Hematopoietic multipotent progenitor cell treated with erythropoietin and hydrocortisone succinate and interleukin-3 and kit ligand, for 8 days (in vitro differentiated cells): ENCODE data around the gene C17orf107.
"Not testable (repeated sequence)": the region's sequence is repeated elsewhere in the genome, so short reads cannot be mapped to it uniquely, and the experiment has no call there.

ENCODE experiments used
- DNase-seq: peaks from one replicate; pipeline ENCODE4 v3.0.0-alpha.2; 2015

The C17orf107 gene

DNA sequence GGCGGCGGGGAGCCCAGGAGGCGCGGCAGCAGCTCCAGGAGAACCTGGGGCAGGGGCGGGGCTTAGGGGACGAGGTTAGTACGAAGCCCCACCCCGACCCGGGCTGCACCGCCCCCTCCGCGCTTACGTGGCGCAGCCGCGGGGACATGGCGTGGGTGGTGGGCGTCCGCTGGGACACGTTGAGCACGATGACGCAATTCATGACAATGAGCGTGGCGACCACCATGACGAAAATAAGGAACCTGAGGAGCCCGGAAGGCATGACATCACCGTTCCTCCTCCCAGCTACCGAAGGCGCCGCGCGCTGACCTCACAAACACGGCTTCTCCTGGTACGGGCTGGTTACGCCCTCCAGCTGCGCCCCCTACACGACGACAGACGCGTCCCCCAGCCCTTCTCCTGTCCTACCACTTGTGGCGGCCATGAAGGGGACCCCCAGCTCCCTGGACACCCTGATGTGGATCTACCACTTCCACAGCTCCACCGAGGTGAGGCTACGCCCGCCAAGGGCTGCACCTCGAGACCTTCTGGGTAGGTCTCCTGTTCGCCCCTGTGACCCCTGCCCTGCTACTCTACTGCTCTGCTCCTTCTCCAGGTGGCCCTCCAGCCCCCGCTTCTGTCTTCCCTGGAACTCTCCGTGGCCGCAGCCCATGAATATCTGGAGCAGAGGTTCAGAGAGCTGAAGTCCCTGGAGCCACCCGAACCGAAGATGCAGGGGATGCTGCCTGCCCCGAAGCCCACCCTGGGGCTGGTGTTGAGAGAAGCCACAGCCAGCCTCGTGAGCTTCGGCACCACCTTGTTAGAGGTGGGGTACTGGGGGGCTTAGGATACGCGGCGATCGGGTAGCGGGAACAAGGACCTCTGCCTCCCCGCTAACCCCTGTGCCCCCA lies at the start of gene C17orf107:
C17orf107 (plus strand) TSS at position 196 of the 890 bp plus-strand sequence; CDS start at position 423, 227 bp downstream.
- DNase-seq, result peak; percentile 60

DNA sequence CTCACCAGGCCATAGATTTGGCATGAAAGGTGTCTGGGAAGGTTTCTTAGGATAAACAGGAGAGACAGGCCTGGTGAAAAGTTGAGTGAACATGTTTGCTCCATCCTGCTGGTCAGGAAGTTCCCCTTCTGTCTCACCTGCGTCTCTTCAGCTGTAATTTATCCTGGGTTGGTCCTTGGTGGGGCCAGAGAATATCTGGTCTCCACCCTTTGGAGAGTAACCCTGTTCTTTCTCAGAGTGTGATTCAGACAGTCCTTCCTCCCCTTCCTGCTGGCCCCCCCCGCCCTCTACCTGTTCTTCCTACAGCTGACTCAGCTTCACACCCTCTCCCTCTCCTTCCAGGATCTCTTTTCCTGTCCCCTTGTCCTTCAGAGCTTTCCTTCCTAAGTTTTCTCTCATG lies 49.1 kb upstream of the C17orf107 start:
- no peak for DNase-seq

DNA sequence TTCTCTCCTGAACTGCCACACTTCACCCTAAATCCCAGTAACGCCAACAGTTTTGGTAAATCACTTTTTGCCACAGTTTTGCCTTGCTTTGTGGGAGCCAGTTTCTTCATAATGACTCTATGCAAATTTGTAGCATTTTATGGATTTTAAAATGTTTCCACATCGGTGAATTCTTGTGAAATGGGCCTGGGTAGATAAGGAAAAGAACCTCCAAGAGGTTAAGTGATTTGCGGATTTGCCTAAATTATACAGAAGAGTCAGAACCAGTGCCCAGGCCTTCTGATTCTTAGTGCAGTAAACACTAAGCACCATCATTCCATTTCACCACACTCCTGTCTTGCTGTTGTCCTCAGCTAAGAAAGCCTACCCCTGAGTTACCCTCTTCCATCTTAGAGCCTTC lies 48.3 kb upstream of the C17orf107 start:
- no peak for DNase-seq

DNA sequence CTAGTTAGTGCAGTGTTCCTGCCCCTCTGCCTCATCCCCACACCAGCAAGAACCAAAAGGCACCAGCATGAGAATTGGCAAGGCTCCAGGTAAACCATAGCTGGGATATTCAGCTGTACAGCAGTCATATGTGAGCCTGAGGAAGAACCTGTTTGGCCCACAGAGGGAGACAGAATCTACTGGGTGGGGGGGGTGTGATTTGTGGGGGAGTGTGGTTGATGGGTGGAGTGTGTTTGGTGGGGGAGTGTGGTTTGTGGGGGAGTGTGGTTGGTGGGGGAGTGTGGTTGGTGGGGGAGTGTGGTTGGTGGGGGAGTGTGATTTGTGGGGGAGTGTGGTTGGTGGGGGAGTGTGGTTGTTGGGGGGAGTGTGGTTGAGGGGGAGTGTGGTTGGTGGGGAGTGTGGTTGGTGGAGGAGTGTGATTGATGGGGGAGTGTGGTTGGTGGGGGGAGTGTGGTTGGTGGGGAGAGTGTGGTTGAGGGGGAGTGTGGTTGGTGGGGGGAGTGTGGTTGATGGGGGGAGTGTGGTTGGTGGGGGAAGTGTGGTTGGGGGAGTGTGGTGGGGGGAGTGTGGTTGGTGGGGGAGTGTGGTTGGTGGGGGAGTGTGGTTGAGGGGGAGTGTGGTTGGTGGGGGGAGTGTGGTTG lies 46.6 kb upstream of the C17orf107 start:
- DNase-seq, result peak; percentile 40

DNA sequence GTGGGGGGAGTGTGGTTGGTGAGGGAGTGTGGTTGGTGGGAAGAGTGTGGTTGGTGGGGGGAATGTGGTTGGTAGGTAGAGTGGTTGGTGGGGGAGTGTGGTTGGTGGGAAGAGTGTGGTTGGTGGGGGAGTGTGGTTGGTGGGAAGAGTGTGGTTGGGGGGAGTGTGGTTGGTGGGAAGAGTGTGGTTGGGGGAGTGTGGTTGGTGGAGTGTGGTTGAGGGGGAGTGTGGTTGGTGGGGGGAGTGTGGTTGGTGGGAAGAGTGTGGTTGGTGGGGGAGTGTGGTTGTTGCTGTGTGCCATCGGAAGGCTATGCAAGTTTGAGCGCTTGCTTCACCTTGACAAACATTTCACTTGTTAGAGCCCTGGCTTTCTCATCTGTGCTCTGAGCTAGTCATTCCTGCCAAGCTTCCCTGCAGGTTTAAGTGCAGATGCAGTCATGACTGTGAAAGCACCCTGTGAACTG lies 46.1 kb upstream of the C17orf107 start:
- no peak for DNase-seq

DNA sequence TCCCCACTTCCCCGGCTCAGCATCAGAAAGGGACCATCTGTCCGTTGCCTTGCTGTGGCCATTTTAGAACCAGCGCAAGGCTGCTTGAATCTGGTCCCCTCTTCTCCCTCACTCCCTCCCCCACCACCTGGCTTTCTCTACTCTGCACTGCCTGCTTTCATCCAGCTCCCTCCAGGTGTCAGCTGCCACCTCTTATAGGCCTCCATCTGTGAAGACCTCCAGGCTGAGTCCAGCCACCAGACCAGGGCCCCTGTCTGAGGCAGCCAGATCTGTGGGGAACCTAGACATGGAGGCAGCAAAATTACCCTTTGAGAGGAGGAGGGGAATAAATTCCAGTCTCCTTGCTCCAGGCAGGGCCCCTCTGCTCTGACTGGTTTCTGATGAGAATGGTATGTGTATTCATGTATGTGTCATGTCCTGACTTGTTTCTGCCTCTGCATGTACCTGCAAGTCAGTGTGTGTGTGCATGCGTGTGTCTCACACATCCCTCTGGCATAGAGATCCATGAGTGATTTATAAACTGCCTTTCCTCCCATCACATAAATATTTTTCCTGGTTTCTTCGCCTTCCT lies 45.1 kb upstream of the C17orf107 start:
- no peak for DNase-seq

DNA sequence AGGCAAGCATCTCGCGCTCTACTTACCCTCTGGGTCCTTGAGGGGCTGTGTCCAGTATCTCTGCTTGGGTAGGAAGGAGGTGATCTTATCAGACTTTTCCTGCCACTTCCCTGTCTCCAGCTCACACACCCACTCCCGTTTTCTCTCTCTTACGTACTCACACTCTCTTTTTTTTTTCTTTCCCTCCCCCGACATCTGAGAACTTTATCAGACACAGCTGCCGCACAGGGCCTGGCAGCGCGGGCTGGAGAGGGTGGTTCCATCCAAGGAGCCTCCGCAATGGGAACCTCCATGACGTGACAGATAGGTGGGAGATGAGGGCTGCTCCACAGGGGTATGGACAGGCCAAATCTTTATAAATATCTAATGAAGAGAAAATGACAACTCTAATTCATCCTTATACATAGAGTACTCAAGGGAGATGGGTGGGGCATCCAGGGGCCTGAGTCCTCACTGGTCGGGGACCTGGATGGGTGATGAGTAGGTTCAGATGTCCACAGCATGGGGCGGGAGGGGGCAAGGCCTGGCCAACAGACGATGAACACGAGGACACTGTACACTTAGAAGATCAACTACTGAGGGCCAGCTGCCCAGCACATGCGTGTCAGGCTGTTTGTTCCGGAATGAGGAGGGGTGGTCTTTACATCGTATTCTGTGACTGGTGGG lies 42.9 kb upstream of the C17orf107 start:
- DNase-seq, result no peak

DNA sequence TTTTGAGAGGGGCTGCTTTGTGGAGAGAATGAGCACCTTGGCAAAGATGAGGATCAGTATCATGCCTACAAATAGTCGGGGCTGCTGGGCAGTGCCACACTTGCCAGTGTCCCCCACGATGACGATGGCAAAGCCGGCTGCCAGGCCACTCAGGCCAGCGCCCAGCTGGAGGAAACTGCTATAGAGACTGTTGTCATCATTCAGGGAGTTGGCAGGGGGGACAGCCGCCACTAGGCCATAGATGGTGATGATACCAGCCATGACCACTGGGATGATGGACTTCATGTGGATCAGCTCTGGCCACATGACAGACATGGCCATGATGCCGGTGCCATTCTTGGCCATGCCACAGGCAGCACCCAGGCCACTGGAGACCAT lies 42.4 kb upstream of the C17orf107 start:
- no peak for DNase-seq

DNA sequence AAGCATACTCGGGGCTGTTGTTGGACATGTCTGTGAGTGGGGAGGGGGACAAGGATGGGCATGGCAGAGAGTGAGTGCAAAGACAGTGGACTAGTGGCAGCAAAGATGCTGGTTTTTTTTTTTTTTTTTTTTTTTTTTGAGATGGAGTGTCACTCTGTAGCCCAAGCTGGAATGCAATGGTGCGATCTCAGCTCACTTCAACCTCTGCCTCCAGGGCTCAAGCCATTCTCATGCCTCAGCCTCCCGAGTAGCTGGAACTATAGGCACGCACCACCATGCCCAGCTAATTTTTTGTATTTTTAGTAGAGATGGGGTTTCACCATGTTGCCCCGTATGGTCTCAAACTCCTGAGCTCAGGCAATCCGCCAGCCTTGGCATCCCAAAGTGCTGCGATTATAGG lies 42.0 kb upstream of the C17orf107 start:
- DNase-seq, result not testable (repeated sequence)

DNA sequence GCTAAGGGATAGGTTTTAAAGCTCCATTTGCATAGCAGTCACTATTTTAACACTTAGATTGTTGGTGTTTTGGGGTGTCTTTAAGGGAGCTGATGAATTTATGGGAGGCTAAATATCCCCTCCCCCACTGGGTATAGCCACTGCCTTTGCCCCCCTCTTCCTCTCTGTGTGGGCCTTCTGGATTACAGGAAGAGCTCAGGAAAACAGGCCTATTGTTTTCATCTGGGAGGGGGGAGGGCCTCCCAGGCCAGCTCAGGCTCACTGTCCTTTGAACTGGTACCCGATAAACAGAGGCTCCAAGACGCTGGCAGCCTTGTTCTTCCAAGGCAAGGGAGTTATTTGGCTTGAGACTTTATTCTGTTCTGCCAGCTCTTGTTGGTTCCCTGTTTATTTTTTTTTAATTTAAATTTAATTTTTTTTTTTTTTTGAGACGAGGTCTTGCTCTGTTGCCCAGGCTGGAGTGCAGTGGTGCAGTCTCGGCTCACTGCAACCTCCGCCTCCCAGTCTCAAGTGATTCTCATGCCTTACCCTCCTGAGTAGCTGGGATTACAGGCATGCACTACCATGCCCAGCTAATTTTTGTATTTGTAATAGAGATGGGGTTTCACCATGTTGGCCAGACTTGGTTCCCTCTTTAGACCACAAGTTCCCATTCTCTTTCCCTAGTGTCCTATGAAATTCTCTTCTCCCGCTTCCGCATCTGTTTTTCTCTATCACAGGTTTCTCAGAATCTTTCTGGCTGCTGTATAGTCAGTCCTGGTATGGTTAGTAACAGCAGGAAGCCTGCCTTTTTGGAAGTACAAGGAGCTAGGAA lies 41.1 kb upstream of the C17orf107 start:
- DNase-seq, result no peak

DNA sequence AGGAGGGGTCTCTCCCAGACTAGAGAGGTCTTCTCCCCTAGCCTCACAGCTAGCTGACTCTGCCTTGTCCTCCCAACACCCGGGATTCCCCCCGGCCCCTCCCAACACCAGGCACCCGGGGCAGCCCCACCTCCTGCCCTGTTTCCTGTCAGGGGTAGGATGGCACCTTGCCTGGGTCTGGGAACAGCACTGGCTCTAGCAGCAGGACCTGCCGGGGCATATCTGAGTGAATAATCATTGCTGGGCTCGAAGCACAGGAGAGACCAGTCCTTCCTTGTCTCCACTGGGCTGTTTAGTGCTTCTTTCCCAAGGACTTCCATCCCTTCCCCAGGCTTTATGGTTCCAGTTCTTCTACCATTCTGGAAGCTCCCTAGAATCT lies 40.5 kb upstream of the C17orf107 start:
- DNase-seq, result no peak

DNA sequence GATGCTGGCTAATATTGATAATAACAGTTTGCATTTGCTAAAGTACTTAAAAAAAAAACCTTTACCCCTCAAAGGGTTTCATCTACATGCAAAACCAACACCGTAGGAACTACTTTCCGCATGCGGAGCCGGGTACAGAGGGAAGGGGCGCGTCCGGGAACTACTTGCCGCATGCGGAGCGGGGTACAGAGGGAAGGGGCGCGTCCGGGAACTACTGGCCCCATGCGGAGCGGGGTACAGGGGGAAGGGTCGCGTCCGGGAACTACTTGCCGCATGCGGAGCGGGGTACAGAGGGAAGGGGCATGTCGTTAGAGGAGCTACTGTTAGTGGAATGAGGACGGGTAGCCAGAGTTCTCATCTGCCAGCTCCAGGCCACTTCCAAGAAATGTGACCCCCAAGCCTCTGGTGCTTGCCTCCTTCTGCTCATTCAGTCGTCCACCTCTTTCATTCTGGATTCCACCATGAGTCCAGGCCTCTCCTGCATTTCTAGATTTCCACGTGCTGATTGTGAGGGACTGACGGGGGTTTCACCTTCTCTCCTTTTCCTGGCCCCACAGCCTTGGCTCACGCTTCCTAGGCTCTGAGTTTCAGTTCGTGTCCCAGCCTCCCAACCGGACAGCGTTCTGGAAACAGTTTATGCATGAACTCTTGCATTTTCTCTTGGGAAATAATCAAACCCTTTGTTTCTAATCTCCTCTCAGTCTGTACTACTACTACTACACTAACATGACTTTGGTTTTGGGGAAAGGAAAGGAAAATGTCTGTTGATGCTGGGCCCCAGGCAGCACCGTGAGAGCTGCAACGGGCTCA lies 39.3 kb upstream of the C17orf107 start:
- DNase-seq, result no peak

DNA sequence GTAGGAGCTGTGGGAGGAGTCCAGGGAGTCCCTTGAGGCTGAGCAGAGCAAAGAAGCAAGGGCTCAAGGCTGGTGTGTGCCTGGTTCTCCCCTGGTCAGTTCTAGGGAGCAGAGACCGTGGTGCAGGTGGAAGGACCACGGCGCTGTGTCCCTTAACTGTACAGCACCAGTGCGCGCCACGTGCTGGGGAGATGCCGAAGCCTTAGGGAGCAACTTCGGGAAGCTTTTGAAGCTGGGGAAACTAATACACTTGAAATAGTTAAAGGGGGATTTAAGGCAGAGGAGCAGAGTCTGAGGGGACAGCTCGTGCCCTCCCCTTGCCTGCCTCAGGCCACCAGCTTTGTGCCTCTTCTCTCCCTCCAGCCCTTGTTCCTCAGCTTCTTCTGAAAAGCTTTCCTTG lies 38.7 kb upstream of the C17orf107 start:
- no peak for DNase-seq

DNA sequence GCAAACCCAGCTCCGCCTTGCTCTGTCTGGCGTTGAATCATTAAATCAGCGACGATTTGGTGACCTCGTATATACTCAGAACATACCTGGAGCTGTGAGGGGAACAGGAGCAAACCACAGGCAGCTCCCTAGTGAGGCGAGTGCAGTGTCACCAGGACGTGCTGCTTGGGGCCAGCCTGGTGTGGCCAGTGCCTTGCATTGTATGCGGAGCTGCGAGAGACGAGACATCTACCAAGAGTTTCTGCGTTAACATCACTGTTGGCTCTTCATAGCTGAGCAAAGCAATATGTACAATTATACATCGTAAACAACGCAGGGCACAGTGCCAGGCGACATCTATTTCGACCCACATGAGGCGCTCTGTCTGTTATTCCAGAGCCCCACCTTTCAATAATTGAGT lies 38.3 kb upstream of the C17orf107 start:
- DNase-seq, result no peak

DNA sequence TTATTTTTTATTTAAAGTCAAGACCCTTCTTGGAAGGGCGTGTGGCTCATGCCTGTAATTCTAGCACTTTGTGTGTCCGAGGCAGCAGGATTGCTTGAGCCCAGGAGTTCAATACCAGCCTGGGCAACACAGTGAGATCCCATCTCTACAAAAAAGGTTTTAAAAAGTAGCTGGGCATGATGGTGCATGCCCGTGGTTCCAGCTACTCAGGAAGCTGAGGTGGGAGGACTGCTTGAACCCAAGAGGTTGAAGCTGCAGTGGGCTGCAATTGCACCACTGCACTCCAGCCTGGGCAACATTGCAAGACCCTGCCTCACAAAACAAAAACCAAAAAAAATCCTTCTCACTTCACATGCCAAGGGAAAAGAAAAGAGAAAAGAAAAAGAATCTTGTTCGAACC lies 36.6 kb upstream of the C17orf107 start:
- no peak for DNase-seq

DNA sequence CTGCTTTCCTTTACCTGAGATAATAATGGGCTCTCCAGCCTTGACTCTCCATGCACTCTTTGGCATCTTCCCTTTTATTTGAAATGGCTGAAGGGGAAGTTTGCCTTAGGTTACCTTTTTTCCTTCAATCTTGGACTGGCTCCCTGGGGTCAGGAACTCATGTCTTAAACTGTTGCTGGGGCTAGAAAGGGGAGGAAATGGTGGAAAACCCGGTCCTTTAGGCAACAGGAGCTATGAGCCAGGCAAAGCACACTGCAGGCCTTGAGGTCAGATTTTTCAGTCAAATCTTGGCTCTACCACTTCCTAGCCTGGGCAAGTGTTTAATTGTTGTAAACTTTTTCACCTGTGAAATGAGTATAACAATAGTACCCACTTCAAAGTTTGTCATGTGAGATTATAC lies 36.0 kb upstream of the C17orf107 start:
- DNase-seq, result no peak

DNA sequence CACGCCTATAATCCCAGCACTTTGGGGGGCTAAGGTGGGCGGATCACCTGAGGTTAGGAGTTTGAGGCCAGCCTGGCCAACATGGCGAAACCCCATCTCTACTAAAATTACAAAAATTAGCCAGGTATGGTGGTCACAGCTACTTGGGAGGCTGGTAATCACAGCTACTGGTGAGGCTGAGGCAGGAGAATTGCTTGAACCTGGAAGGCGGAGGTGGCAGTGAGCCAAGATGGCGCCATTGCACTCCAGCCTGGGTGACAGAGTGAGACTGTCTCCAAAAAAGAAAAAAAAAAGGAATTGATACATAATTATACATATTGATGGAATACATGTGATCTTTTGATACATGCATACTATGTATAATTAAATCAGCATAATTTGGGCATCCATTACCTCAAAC lies 31.8 kb upstream of the C17orf107 start:
- DNase-seq, result not testable (repeated sequence)

DNA sequence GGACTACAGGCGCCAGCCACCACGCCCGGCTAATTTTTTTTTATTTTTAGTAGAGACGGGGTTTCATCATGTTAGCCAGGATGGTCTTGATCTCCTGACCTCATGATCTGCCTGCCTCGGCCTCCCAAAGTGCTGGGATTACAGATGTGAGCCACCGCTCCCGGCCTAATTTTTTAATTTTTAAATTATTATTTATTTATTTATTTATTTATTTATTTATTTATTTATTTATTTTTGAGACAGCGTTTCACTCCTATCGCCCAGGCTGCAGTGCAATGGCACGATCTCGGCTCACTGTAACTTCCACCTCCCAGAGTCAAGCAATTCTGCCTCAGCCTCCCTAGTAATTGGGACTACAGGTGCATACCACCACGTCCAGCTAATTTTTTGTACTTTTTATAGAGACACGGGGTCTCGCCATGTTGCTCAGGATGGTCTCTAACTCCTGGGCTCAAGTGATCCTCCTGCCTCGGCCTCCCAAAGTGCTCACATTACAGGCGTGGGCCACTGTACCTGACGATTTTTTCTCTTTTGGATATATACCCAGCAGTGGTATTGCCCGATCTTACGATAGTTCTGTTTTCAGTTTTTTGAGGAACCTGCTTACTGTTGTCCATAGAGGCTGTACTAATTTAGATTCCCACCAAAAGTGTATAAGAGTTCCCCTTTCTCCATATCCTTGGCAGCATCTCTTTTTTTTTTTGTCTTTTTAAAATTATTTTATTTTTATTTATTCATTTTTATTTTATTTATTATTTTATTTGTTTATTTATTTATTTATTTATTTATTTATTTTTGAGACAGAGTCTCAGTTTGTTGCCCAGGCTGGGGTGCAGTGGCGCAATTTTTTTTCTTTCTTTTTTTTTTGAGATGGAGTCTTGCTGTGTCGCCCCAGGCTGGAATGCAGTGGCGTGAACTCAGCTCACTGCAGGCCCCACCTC lies 30.0 kb upstream of the C17orf107 start:
- not testable (repeated sequence) for DNase-seq

DNA sequence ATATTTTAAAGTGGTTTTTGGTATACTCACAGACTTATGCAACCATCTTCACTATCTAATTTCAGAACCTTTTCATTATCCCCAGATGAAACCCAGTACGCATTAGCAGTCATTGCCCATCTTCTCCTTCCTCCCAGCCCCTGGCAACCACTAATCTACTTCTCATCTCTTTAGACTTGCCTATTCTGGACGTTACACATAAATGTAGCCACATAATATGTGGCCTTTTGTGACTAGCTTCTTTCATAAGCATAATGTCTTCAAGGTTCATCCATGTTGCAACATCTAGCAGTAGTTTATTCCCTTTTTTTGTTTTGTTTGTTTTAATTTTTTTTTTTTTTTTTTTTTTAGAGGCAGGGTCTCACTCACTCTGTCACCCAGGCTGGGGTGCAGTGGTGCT lies 28.5 kb upstream of the C17orf107 start:
- DNase-seq, result no peak

DNA sequence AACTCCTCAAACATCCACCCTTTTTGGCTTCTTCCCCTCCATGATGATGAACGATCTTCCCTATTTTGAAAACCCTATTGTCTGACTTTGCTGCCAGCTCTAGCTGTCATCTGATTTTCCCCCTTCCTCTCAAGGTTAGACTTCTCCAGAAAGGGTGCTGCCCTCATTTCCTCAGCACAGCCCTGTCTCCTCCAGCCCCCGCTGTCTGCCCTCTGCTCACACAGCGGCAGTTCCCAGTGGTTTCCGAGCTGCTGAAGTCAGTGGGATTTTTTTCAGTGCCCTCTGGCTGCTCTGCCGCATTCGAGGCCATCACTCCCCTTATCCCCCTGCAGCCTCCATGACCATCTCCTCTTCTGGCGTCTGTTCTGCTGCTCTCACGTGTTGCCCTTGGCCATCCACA lies 26.6 kb upstream of the C17orf107 start:
- DNase-seq, result no peak

DNA sequence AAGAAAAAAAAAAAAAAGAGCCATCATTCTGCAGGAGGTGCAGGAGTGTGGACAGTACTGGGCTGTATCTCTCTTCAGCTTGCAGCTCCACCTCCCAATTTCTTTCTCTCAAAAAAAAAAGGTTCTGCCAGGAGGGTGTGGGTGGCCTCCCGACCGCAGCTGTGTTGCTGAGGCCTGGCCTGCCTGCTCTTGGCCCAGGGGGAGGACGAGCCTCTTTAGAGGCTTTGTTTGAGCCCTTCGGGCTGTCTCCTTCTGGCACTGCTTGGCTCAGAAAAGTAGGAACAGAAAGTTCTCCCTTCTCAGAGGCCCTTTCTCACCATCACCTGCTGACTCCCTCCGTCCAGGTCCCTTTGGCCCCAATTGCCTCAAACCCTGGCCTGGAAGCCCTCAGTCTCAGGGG lies 22.2 kb upstream of the C17orf107 start:
- DNase-seq, result no peak
